Choroid plexus epithelial cell (primary cell): ENCODE results near the gene PDZRN3.

Source experiments
- DNase-seq: peaks from one replicate; pipeline ENCODE4 v3.0.0-alpha.2; 2010; ENCODE audit warnings: low read depth
- H3K4me3 ChIP-seq: 2 replicates; pipeline ENCODE4 v1.5.1; 2011; ENCODE audit warnings: low read depth, mild to moderate bottlenecking, control low read depth, low read length, moderate library complexity
- CTCF ChIP-seq: conservative IDR thresholded peaks from 2 replicates; pipeline ENCODE4 v1.5.1; 2011; ENCODE audit warnings: low read depth, mild to moderate bottlenecking, control low read depth, inconsistent platforms, low read length, moderate library complexity

PDZRN3 gene

GRCh38 chr3:73508330-73508954 lies 116.3 kb downstream of the PDZRN3 start:
- peak; percentile 86 for TF ChIP-seq CTCF
- H3K4me3 ChIP-seq = no peak overlapping the region
- DNase-seq = peak; percentile 86

GRCh38 chr3:73504852-73505251 lies 119.9 kb downstream of the PDZRN3 start:
- no peak for TF ChIP-seq CTCF
- no peak overlapping the region for H3K4me3 ChIP-seq
- no peak for DNase-seq

GRCh38 chr3:73504239-73504638 lies 120.5 kb downstream of the PDZRN3 start:
- no peak for DNase-seq
- H3K4me3 ChIP-seq = no peak overlapping the region
- no peak for TF ChIP-seq CTCF

- peak; percentile 45 for DNase-seq
- TF ChIP-seq CTCF = no peak
- H3K4me3 ChIP-seq = no peak overlapping the region
Measured at GRCh38 chr3:73503781-73504180, 121.0 kb downstream of the PDZRN3 start.

GRCh38 chr3:73502609-73503583 lies 121.8 kb downstream of the PDZRN3 start:
- TF ChIP-seq CTCF = peak; percentile 90
- H3K4me3 ChIP-seq = no peak overlapping the region
- peak; percentile 93 for DNase-seq

- no peak for TF ChIP-seq CTCF
- no peak overlapping the region for H3K4me3 ChIP-seq
- DNase-seq = peak; percentile 20
Measured at GRCh38 chr3:73500321-73500720, 124.4 kb downstream of the PDZRN3 start.
